A673 (cell line): Measurements from ENCODE around the gene RNF10. TPM values are rescaled to one million over a fixed set of nuclear protein-coding genes. Genes with fewer than 3 reads are reported as not detected.

ENCODE experiments used
- BruUV-seq: library from RNA; stranded (reverse); fragments of 400-500 nt; replicated peaks from 2 replicates; lab custom pipeline; 2021; lab: Mats Ljungman, UMichigan
- CTCF ChIA-PET: fragments of 300-600 bp; sonication (Branson Sonifier 250); formaldehyde crosslinking; loops from one replicate; lab custom pipeline; 2022; ENCODE audit warnings: antibody characterized with exemption; lab: Charles Lee
- POLR2A ChIA-PET: fragments of 300-600 bp; sonication (Branson Sonifier 250); formaldehyde crosslinking; loops from one replicate; lab custom pipeline; 2022; ENCODE audit warnings: antibody characterized with exemption; ENCODE audit not compliant: low non-redundant PET; lab: Charles Lee
- DNase-seq: peaks from one replicate; pipeline ENCODE4 v3.0.0-alpha.2; 2015; ENCODE audit warnings: low spot score
- H3K27ac ChIP-seq: fragments of 200-600 bp; sonication (generic); 2 replicates; pipeline ENCODE4 v1.5.1; 2016; ENCODE audit warnings: mixed run types, low read depth, mild to moderate bottlenecking, mixed read lengths, antibody characterized with exemption, low read length; ENCODE audit not compliant: poor library complexity, severe bottlenecking
- H3K27me3 ChIP-seq: fragments of 200-600 bp; sonication (generic); replicated peaks from 2 replicates; pipeline ENCODE4 v1.6.1; 2017; ENCODE audit warnings: mixed run types, low read depth, mild to moderate bottlenecking, mixed read lengths, antibody characterized with exemption, low read length; ENCODE audit not compliant: insufficient read depth, poor library complexity
- H3K36me3 ChIP-seq: fragments of 200-600 bp; sonication (generic); 2 replicates; pipeline ENCODE4 v1.6.1; 2016; ENCODE audit warnings: mixed run types, mild to moderate bottlenecking, mixed read lengths, antibody characterized with exemption, low read length; ENCODE audit not compliant: insufficient read depth, poor library complexity, severe bottlenecking
- H3K4me1 ChIP-seq: fragments of 200-600 bp; sonication (generic); 2 replicates; pipeline ENCODE4 v1.6.1; 2017; ENCODE audit warnings: mixed run types, mild to moderate bottlenecking, mixed read lengths, antibody characterized with exemption, low read length; ENCODE audit not compliant: insufficient read depth, poor library complexity, severe bottlenecking
- H3K4me3 ChIP-seq: fragments of 200-600 bp; sonication (generic); 2 replicates; pipeline ENCODE4 v1.5.1; 2016; ENCODE audit warnings: low read depth, mixed run types, mild to moderate bottlenecking, mixed read lengths, low read length; ENCODE audit not compliant: poor library complexity, severe bottlenecking
- H3K9me3 ChIP-seq: fragments of 200-600 bp; sonication (generic); 2 replicates; pipeline ENCODE4 v1.6.1; 2016; ENCODE audit warnings: mixed run types, low read depth, mild to moderate bottlenecking, mixed read lengths, antibody characterized with exemption, low read length; ENCODE audit not compliant: poor library complexity, severe bottlenecking
- CTCF ChIP-seq: fragments of 300-800, 200-600 bp; sonication (generic); conservative IDR thresholded peaks from 2 replicates; pipeline ENCODE4 v1.5.1; 2017; ENCODE audit warnings: low read depth, mild to moderate bottlenecking, antibody characterized with exemption, low read length, moderate library complexity, mixed read lengths
- EZH2 ChIP-seq: fragments of 200-600 bp; sonication (generic); IDR thresholded peaks from 2 replicates; pipeline ENCODE4 v1.6.1; 2017; ENCODE audit warnings: borderline replicate concordance, low read depth, mild to moderate bottlenecking, mixed read lengths, antibody characterized with exemption, low read length; ENCODE audit not compliant: poor library complexity, severe bottlenecking
- intact Hi-C: fragments of 100-400 bp; cut with micrococcal nuclease; formaldehyde crosslinking; loops from one replicate; pipeline ENCODE4 v1.10.0; 2022; ENCODE audit not compliant: unreplicated experiment
- total RNA-seq: library from RNA; stranded (reverse); gene quantifications from 2 replicates; pipeline ENCODE4 v1.2.3, GENCODE V29; 2021

RNF10 gene
- total RNA-seq, 1 experiment from 2014 or later, result 240 TPM

- no TSS peak for BruUV-seq
- Histone ChIP-seq H3K36me3 (peaks cover 21% of the 10 kb centered on the region), H3K4me1 (peaks cover 44% of the 10 kb centered on the region), H3K4me3 (peak overlapping the region; percentile 93), H3K27me3 (no peaks in the 10 kb centered on the region), H3K9me3 (no peaks in the 10 kb centered on the region), H3K27ac (peak overlapping the region; percentile 86)
- TF ChIP-seq EZH2 (no peak), CTCF (no peak)
- DNase-seq, result peak; percentile 61
- intact Hi-C loops, result no loop called here
- CTCF ChIA-PET, result no interaction called here
- POLR2A ChIA-PET, result no interaction called here
These were observed 4.4 kb downstream of the RNF10 start for GRCh38 chr12:120538281-120539156.

- ChIA-PET CTCF (no interaction called here), POLR2A (no interaction called here)
- DNase-seq, result no peak
- H3K36me3 ChIP-seq, result peaks cover 21% of the 10 kb centered on the region
- H3K27ac ChIP-seq, result peak overlapping the region; percentile 86
- peaks cover 44% of the 10 kb centered on the region for H3K4me1 ChIP-seq
- intact Hi-C loops, result no loop called here
- BruUV-seq, result no TSS peak
- peak overlapping the region; percentile 93 for H3K4me3 ChIP-seq
- no peak for TF ChIP-seq CTCF
- TF ChIP-seq EZH2, result no peak
- H3K27me3 ChIP-seq, result no peaks in the 10 kb centered on the region
- H3K9me3 ChIP-seq, result no peaks in the 10 kb centered on the region
These were observed 5.1 kb downstream of the RNF10 start for GRCh38 chr12:120539303-120539702.

- no peak for DNase-seq
- Histone ChIP-seq H3K9me3 (no peaks in the 10 kb centered on the region), H3K4me1 (peaks cover 44% of the 10 kb centered on the region), H3K27ac (peak overlapping the region; percentile 86), H3K4me3 (no peak overlapping the region), H3K27me3 (no peaks in the 10 kb centered on the region), H3K36me3 (peaks cover 25% of the 10 kb centered on the region)
- CTCF ChIA-PET, result no interaction called here
- no TSS peak for BruUV-seq
- POLR2A ChIA-PET, result no interaction called here
- TF ChIP-seq EZH2 (no peak), CTCF (no peak)
- intact Hi-C loops, result no loop called here
These were observed 6.3 kb downstream of the RNF10 start for GRCh38 chr12:120540445-120540844.
